Activated CD8-positive, alpha-beta memory T cell treated with anti-CD3 and anti-CD28 coated beads for 1 hour (primary cell): Measurements from ENCODE around the gene PC.
"Not testable (repeated sequence)": the region's sequence is repeated elsewhere in the genome, so short reads cannot be mapped to it uniquely, and the experiment has no call there.

ENCODE experiments used
- DNase-seq, 2 donors: peaks; one replicate each; pipeline ENCODE4 v3.0.0-alpha.2; 2020; ENCODE audit warnings: low read depth in 1 of 2; ENCODE audit errors: extremely low read depth in 1 of 2

The PC gene

DNA sequence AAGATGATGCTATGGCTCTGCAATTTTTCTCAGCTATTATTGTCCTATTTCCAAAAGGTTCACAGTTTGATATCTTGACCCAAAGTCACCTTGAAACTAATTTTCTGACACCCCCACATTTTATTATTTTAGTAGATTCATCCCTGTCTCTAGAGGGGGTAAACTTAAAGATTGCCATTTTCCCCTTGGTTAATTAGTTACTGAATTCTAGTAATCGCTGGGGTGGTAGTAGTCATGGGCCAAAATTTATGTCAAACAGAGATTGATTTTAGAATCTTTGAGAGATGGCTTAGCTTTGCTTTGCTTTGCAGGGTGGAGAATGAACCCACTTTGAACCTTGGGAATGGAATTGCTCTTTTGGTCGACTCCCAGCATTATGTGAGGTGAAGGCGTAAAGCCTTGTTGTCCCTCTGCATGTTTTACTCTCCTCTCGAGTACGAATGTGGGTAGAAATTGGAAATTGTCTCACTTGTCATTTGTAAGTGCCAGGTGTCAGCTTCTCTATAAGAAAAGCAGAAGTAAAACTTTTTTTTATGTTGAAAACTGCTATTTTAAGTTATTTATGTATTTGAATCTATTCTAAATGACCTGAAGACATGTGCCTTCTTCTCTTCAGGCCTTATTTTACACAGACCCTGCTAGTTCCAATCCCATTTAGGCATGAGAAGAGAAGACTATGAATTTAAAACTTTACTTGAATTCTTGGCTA is 157.3 kb downstream of the PC start:
- no peak for DNase-seq

DNA sequence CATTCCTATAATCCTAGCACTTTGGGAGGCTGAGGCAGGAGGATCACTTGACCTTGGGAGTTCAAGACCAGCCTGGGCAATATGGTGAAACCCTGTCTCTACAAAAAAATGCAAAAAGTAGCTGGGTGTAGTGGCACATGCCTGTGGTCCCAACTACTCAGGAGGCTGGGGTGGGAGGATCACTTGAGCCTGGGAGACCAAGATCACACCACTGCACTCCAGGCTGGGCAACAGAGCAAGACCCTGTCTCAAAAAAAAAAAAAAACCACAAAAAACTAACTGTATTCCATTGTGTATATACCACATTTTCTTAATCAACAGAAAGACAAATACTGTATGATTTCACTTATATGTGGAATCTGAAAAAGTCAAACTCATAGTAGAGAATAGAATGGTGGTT is 158.4 kb downstream of the PC start:
- DNase-seq: not testable (repeated sequence)
